DND-41 (cell line): ENCODE measurements around the gene DIAPH1.

Experiments used
- ATAC-seq: fragments of 200-7000 bp; cut with Tn5 transposase; 3 replicates; pipeline ENCODE4 v1.9.1; 2021; ENCODE audit warnings: low read depth; ENCODE audit not compliant: insufficient read depth
- DNase-seq: peaks from one replicate; pipeline ENCODE4 v3.0.0-alpha.2; 2020
- H2AFZ ChIP-seq: 2 replicates; pipeline ENCODE4 v1.6.0; 2012; ENCODE audit warnings: low read depth, low read length
- H3K27ac ChIP-seq: 2 replicates; pipeline ENCODE4 v1.5.1; 2012; ENCODE audit warnings: low read length, inconsistent platforms
- H3K27me3 ChIP-seq: fragments of 200-600 bp; sonication (generic); 2 replicates; pipeline ENCODE4 v1.6.0; 2012; ENCODE audit warnings: low read length, mild to moderate bottlenecking, inconsistent platforms; ENCODE audit not compliant: insufficient read depth, poor library complexity
- H3K36me3 ChIP-seq: 2 replicates; pipeline ENCODE4 v1.5.1; 2012; ENCODE audit warnings: low read length, inconsistent platforms; ENCODE audit not compliant: insufficient read depth
- H3K4me1 ChIP-seq: 2 replicates; pipeline ENCODE4 v1.5.1; 2012; ENCODE audit warnings: mild to moderate bottlenecking, low read length; ENCODE audit not compliant: insufficient read depth
- H3K4me2 ChIP-seq: 2 replicates; pipeline ENCODE4 v1.6.0; 2012; ENCODE audit warnings: mild to moderate bottlenecking, moderate library complexity, low read length, inconsistent platforms; ENCODE audit not compliant: insufficient read depth
- H3K4me3 ChIP-seq, 2 experiments: fragments of 200-600 bp in 1 of 2; shearing (Covaris generic) in 1 of 2; 2 replicates each; pipeline ENCODE4 v1.5.1; 2012 to 2016; ENCODE audit warnings: inconsistent platforms in 2 of 2, low read length in 2 of 2, mild to moderate bottlenecking in 2 of 2, low read depth in 1 of 2, moderate library complexity in 1 of 2
- H3K79me2 ChIP-seq: 2 replicates; pipeline ENCODE4 v1.6.0; 2012; ENCODE audit warnings: low read length, inconsistent platforms; ENCODE audit not compliant: insufficient read depth
- H3K9ac ChIP-seq: 2 replicates; pipeline ENCODE4 v1.6.0; 2012; ENCODE audit warnings: low read depth, mild to moderate bottlenecking, inconsistent platforms, low read length, moderate library complexity
- H3K9me3 ChIP-seq: 2 replicates; pipeline ENCODE4 v1.5.1; 2012; ENCODE audit warnings: low read length, moderate library complexity, mild to moderate bottlenecking, inconsistent platforms; ENCODE audit not compliant: insufficient read depth, severe bottlenecking
- H4K20me1 ChIP-seq: 2 replicates; pipeline ENCODE4 v1.6.0; 2012; ENCODE audit warnings: low read length; ENCODE audit not compliant: insufficient read depth
- CTCF ChIP-seq: IDR thresholded peaks from 2 replicates; pipeline ENCODE4 v1.5.1; 2012; ENCODE audit warnings: borderline replicate concordance, low read length, moderate library complexity, mild to moderate bottlenecking; ENCODE audit not compliant: poor library complexity, severe bottlenecking; ENCODE audit errors: extremely low read depth
- EZH2 ChIP-seq: IDR thresholded peaks from 3 replicates; pipeline ENCODE4 v1.6.1; 2012; ENCODE audit warnings: borderline replicate concordance, low read depth, mild to moderate bottlenecking, moderate library complexity, low read length, inconsistent platforms; ENCODE audit not compliant: severe bottlenecking

The DIAPH1 gene

GRCh38 chr5:141483902-141484301 lies 134.9 kb downstream of the DIAPH1 start:
- H4K20me1 ChIP-seq = no peaks in the 10 kb centered on the region; the same call in 1 of the 2 replicates
- no peaks in the 10 kb centered on the region for H3K4me1 ChIP-seq
- no peak for ATAC-seq
- H3K9ac ChIP-seq = no peak overlapping the region
- no peak overlapping the region for H2AFZ ChIP-seq
- H3K9me3 ChIP-seq = no peaks in the 10 kb centered on the region
- no peaks in the 10 kb centered on the region for H3K36me3 ChIP-seq
- H3K4me3 ChIP-seq = no peak overlapping the region
- no peaks in the 10 kb centered on the region for H3K79me2 ChIP-seq
- H3K27me3 ChIP-seq = no peaks in the 10 kb centered on the region
- DNase-seq = no peak
- no peak overlapping the region for H3K4me2 ChIP-seq
- TF ChIP-seq CTCF (no peak), EZH2 (no peak)
- H3K27ac ChIP-seq = no peak overlapping the region

- Histone ChIP-seq H3K4me2 (no peak overlapping the region), H3K9ac (no peak overlapping the region), H3K9me3 (no peaks in the 10 kb centered on the region), H3K4me3 (no peak overlapping the region), H3K79me2 (no peaks in the 10 kb centered on the region), H3K4me1 (peaks cover 17% of the 10 kb centered on the region; the same call in 1 of the 2 replicates), H4K20me1 (no peaks in the 10 kb centered on the region), H3K36me3 (no peaks in the 10 kb centered on the region), H3K27me3 (peaks cover 15% of the 10 kb centered on the region), H3K27ac (no peak overlapping the region), H2AFZ (no peak overlapping the region)
- TF ChIP-seq CTCF (no peak), EZH2 (no peak)
- ATAC-seq = no peak
- DNase-seq = no peak
Measured at GRCh38 chr5:141479776-141480175, 139.0 kb downstream of the DIAPH1 start.

- no peak for TF ChIP-seq CTCF
- no peak for TF ChIP-seq EZH2
- Histone ChIP-seq H3K9me3 (no peaks in the 10 kb centered on the region), H3K4me3 (no peak overlapping the region), H4K20me1 (no peaks in the 10 kb centered on the region), H3K79me2 (no peaks in the 10 kb centered on the region), H3K4me2 (no peak overlapping the region), H3K36me3 (no peaks in the 10 kb centered on the region), H3K4me1 (peaks cover 17% of the 10 kb centered on the region; the same call in 1 of the 2 replicates), H3K27ac (no peak overlapping the region), H3K9ac (no peak overlapping the region), H3K27me3 (peaks cover 15% of the 10 kb centered on the region), H2AFZ (no peak overlapping the region)
- DNase-seq = no peak
- ATAC-seq = no peak
Measured at GRCh38 chr5:141478321-141478945, 140.4 kb downstream of the DIAPH1 start.
